Kidney (tissue), 14 donors: ENCODE data around the gene RAB3C. TPM values are rescaled to one million over a fixed set of nuclear protein-coding genes. Genes with fewer than 3 reads are reported as not detected.
A peak's percentile ranks its signal among the peaks of the same experiment; 100 is the strongest.

Source experiments
- DNase-seq, 5 donors: peaks; one replicate each; pipeline ENCODE4 v3.0.0-alpha.2; 2013 to 2020
- FAIRE-seq: peaks from 2 replicates; lab custom pipeline; 2012; peaks lifted over from hg19 to GRCh38; lab: Jason Lieb, UNC
- H3K27ac ChIP-seq, 2 donors: one replicate each; pipeline ENCODE4 v1.7.0; 2013; ENCODE audit warnings: low read depth in 2 of 2, low read length in 2 of 2, inconsistent platforms in 1 of 2
- H3K27me3 ChIP-seq: one replicate; pipeline ENCODE4 v1.7.1; 2013; ENCODE audit warnings: low read length, inconsistent platforms; ENCODE audit not compliant: control insufficient read depth, insufficient read depth
- H3K36me3 ChIP-seq, 3 donors: one replicate each; pipeline versions ENCODE4 v1.7.0 to v1.7.1; 2013; ENCODE audit warnings: low read length in 3 of 3, control low read depth in 1 of 3, inconsistent platforms in 1 of 3; ENCODE audit not compliant: insufficient read depth in 3 of 3, control insufficient read depth in 2 of 3
- H3K4me1 ChIP-seq, 3 donors: one replicate each; pipeline versions ENCODE4 v1.7.0 to v1.7.1; 2013; ENCODE audit warnings: low read length in 3 of 3, inconsistent platforms in 1 of 3, low read depth in 1 of 3; ENCODE audit not compliant: control insufficient read depth in 2 of 3, insufficient read depth in 2 of 3
- H3K4me3 ChIP-seq, 3 donors: one replicate each; pipeline versions ENCODE4 v1.7.0 to v1.8.1; 2013; ENCODE audit warnings: low read length in 3 of 3, control low read depth in 1 of 3, inconsistent platforms in 1 of 3
- H3K9ac ChIP-seq, 3 donors: one replicate each; pipeline versions ENCODE4 v1.7.0 to v1.7.1; 2013; ENCODE audit warnings: low read length in 3 of 3, control low read depth in 1 of 3, inconsistent platforms in 1 of 3
- H3K9me3 ChIP-seq, 3 donors: one replicate each; pipeline versions ENCODE4 v1.7.0 to v1.7.1; 2013; ENCODE audit warnings: low read length in 3 of 3, control low read depth in 1 of 3, inconsistent platforms in 1 of 3; ENCODE audit not compliant: control insufficient read depth in 2 of 3, insufficient read depth in 1 of 3
- intact Hi-C: fragments of 100-400 bp; cut with DNase I; formaldehyde crosslinking; loops from one replicate; pipeline ENCODE4 v1.11.1; 2022
- polyA plus RNA-seq: library from polyadenylated mRNA; stranded (reverse); fragments of 350-450 nt; fragmentation: Illumina TruSeq; extraction: RNeasy Lipid Tissue Mini Kit (QIAGEN cat#74804); gene quantifications from one replicate; pipeline ENCODE4 v1.2.3, GENCODE V29; 2014; ENCODE audit warnings: low read depth, low replicate concordance; ENCODE audit not compliant: insufficient read depth
- total RNA-seq: library from RNA; stranded (reverse); fragmentation: NEBNext Ultra II Directional; extraction: Animal tissue kit (Norgen Biotek cat#: 25700); gene quantifications from one replicate; pipeline ENCODE4 v1.2.1, GENCODE V29; 2021
- TF ChIP-seq, protein P1 (sequence below): IDR thresholded peaks from 3 replicates; pipeline ENCODE4 v1.5.1; 2012; ENCODE audit warnings: mild to moderate bottlenecking, moderate library complexity, borderline replicate concordance; ENCODE audit not compliant: insufficient read depth; ENCODE audit errors: extremely low read depth
- donor health status: control.
- donor health status: control.
- donor health status: control.
- donor health status: control.
- donor health status: control.
- donor health status: DM: yes; HTN: yes; CAD: no.
- donor health status: Normal renal cell carcinoma (clear cell type).

RAB3C gene
- total and polyA plus RNA-seq, 2 donors from 2014 or later: 3.7 TPM; not detected in 1

DNA sequence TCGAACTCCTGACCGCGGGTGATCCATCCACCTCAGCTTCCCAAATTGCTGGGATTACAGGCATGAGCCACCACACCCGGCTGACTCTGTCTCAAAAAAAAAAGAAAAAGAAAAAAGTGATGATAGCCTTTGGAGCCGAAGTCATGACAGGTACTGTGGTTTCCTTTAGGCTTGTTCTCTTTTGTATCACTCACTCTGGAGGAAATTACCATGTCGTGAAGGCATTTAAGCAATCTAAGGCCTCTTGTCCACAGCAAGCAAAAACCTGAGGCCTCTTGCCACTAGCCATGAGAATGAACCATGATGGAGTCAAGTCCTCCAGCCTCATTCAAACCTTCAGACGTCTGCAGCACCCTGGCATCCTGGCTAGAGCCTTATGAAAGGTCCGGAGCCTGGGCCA, 286.1 kb downstream of the RAB3C start:
- Histone ChIP-seq H3K36me3 (no peaks in the 10 kb centered on the region), H3K27me3 (no peaks in the 10 kb centered on the region), H3K4me1 (no peaks in the 10 kb centered on the region), H3K9ac (no peak overlapping the region), H3K9me3 (no peaks in the 10 kb centered on the region), H3K27ac (no peak overlapping the region), H3K4me3 (no peak overlapping the region)
- intact Hi-C loops: no loop called here
- TF ChIP-seq, protein P1, sequence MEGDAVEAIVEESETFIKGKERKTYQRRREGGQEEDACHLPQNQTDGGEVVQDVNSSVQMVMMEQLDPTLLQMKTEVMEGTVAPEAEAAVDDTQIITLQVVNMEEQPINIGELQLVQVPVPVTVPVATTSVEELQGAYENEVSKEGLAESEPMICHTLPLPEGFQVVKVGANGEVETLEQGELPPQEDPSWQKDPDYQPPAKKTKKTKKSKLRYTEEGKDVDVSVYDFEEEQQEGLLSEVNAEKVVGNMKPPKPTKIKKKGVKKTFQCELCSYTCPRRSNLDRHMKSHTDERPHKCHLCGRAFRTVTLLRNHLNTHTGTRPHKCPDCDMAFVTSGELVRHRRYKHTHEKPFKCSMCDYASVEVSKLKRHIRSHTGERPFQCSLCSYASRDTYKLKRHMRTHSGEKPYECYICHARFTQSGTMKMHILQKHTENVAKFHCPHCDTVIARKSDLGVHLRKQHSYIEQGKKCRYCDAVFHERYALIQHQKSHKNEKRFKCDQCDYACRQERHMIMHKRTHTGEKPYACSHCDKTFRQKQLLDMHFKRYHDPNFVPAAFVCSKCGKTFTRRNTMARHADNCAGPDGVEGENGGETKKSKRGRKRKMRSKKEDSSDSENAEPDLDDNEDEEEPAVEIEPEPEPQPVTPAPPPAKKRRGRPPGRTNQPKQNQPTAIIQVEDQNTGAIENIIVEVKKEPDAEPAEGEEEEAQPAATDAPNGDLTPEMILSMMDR: no peak
- FAIRE-seq (no peak), DNase-seq (no peak)

DNA sequence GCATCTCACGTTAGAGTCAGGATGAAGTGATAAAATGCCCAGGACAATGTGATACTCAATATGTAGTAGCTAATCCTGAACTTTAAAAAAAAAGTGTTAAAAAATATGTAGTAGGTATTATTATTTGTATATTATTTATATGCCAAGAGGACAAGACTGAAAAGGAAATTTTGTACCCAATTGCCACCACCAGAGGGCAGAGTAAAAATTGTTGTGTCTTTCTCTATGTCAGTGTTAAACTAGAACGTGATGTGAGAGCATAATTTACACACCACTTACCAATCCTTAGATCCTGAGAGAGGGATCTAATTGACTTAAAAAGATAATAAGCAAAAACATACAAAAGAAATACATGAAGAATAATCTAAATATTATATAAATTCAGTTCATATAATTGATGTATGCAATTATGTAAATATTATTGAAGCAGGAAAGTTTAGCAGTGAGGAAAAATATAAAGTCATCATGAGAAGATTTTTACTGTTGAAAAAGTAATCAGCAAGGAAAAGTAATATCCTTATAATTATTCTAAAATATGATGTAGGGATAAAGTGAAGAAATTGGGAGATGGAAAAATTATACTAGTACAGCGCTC, 288.9 kb downstream of the RAB3C start:
- H3K27me3 ChIP-seq: no peaks in the 10 kb centered on the region
- intact Hi-C loops: no loop called here
- no peak overlapping the region for H3K4me3 ChIP-seq
- peak; percentile 80 for FAIRE-seq
- DNase-seq: peak in 3 of 5 donors; percentile 16 to 59 (median 41)
- no peak overlapping the region for H3K9ac ChIP-seq
- no peaks in the 10 kb centered on the region for H3K36me3 ChIP-seq
- no peaks in the 10 kb centered on the region for H3K9me3 ChIP-seq
- H3K4me1 ChIP-seq: no peaks in the 10 kb centered on the region
- TF ChIP-seq, protein P1: peak; percentile 57
- no peak overlapping the region for H3K27ac ChIP-seq

DNA sequence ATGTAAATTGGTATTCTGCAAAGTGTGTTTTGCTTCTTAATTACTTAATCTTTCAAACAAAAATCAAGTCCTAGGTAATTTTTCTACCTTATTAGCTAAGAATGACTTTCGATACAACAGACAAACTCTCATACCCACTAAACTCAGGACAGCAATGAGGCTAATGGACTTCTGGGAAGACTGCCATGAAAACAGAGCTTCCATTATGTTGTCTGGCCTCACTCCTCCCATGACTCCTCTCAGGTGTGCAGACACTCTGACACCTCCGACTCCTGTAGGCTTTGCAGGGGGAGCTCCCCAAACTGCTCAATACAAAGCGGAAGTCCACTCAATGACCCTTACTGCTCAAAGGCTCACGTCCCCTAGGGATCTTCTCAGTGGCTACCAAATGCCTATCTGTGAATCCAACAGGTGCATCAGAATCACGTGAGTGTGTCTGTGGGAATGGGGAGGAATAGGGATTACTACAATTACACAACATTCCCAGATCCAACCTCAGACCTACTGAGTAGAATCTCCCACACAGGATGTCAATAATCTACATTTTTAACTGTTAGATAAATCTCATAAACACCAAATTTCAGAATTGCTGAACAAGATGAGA, 289.9 kb downstream of the RAB3C start:
- DNase-seq (no peak), FAIRE-seq (no peak)
- Histone ChIP-seq H3K27ac (no peak overlapping the region), H3K4me1 (no peaks in the 10 kb centered on the region), H3K4me3 (no peak overlapping the region), H3K9ac (no peak overlapping the region), H3K36me3 (no peaks in the 10 kb centered on the region), H3K9me3 (no peaks in the 10 kb centered on the region), H3K27me3 (no peaks in the 10 kb centered on the region)
- TF ChIP-seq, protein P1: no peak
- intact Hi-C loops: no loop called here
